Measurements from ENCODE around the gene HOXA1.

Gene HOXA1

GRCh38 chr7:27116962-27117886 is 21.4 kb upstream of the HOXA1 start (continued):
- TF ChIP-seq ZNF692 (tag by site-specific recombination; IDR thresholded peaks at IDR 0.05), result no peak

- Histone ChIP-seq H3K4me1 (ENCODE audit: control insufficient read depth, insufficient read depth, low read length) (peaks cover 34% of the 10 kb centered on the region), H3K4me3 (ENCODE audit: low read depth, low read length) (peak overlapping the region; percentile 70), H3K9me3 (ENCODE audit: control insufficient read depth, insufficient read depth, low read depth, low read length) (no peaks in the 10 kb centered on the region), H3K36me3 (ENCODE audit: control insufficient read depth in 2 of 2, insufficient read depth in 1 of 2, low read length in 2 of 2) (peaks cover 0 to 21% of the 10 kb centered on the region in 2 experiments; a peak in 1 of 3 replicates), H3K27ac (ENCODE audit: extremely low read depth, low read depth, low read length) (peak overlapping the region; percentile 99)
- ChIA-PET CTCF (interaction anchor here (1.0 to 2.6 kb wide), 7 partner anchors 12 to 261 kb away, joined by 3 to 14 read pairs (median 4); partner anchors contain the start of gene HOXA5), POLR2A (interaction anchor here (0.7 to 2.9 kb wide), 8 partner anchors 12 to 424 kb away, joined by 3 to 9 read pairs (median 3); partner anchors contain the start of genes HOXA1 and HOXA3)
- TF ChIP-seq ZBTB44 (tag by site-specific recombination; IDR thresholded peaks at IDR 0.05) (peak; percentile 57; the same call in 1 of the 2 replicates), ZNF146 (tag by site-specific recombination; IDR thresholded peaks at IDR 0.05) (no peak), ZNF791 (tag by site-specific recombination; IDR thresholded peaks at IDR 0.05) (no peak), KLF9 (tag by site-specific recombination; IDR thresholded peaks at IDR 0.05; ENCODE audit: low read depth) (no peak), ZNF211 (tag by site-specific recombination; IDR thresholded peaks at IDR 0.05; ENCODE audit: low read depth) (no peak), ZNF555 (tag by site-specific recombination; conservative IDR thresholded peaks at IDR 0.05) (no peak), GFI1B (tag by site-specific recombination; IDR thresholded peaks at IDR 0.05) (peak; percentile 60; the same call in 1 of the 2 replicates), HOXD13 (CRISPR knock-in tag; IDR thresholded peaks at IDR 0.05; ENCODE audit: borderline replicate concordance) (no peak), ZBTB1 (tag by site-specific recombination; IDR thresholded peaks at IDR 0.05) (no peak), ZBTB11 (tag by site-specific recombination; conservative IDR thresholded peaks at IDR 0.05; ENCODE audit: low read depth) (no peak), GLI4 (tag by site-specific recombination; IDR thresholded peaks at IDR 0.05) (no peak), REST (tag by site-specific recombination; IDR thresholded peaks at IDR 0.05) (no peak), ZBTB21 (tag by site-specific recombination; IDR thresholded peaks at IDR 0.05) (no peak), ZNF155 (tag by site-specific recombination; IDR thresholded peaks at IDR 0.05) (no peak), ZSCAN4 (tag by site-specific recombination; IDR thresholded peaks at IDR 0.05) (no peak), ZNF560 (tag by site-specific recombination; IDR thresholded peaks at IDR 0.05; ENCODE audit: borderline replicate concordance) (no peak), INSM2 (tag by site-specific recombination; IDR thresholded peaks at IDR 0.05) (no peak), ZNF473 (tag by site-specific recombination; IDR thresholded peaks at IDR 0.05) (no peak)
These were observed 20.5 kb upstream of the HOXA1 start for GRCh38 chr7:27116031-27116961.

Measured in HEK293 (cell line).